Measurements from ENCODE around the gene SPRYD3.

Gene SPRYD3

DNA sequence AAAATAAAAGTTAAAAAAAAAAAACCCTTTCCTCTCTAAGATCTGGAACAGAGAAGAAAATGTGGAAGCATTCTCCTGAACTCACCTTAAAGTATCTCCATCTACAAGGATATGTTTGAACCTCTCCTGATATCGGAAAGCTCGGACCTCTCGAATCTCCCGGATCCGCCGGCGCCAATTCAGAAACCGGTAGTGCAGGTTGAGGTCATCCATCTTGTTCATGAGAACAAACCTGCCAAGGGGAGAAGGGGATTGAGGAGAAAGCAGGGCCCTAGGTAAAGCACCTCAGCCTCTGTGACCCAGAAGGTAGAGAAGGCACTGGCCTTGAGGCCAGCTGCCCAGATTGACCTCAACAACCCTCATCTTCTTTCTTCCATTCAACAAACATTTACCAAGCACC lies 2.2 kb downstream of the SPRYD3 start:
- DNase-seq = no peak

DNA sequence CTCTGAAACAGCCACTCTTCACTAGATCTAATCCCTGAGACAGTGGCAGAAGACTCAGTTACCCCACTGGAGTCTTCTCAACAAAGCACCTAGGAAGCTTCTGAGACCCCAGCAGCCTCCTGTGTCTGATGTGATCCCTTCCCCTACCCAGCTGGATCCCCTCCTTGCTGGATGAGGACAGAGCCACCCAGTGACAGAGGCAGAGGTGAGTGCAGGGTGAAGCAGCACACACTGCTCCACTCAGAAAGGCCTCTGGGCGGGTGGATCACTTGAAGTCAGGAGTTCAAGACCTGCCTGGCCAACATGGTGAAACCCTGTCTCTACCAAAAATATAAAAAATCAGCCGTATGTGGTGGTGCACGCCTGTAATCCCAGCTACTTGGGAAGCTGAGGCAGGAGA lies 2.7 kb downstream of the SPRYD3 start:
- DNase-seq = no peak

GRCh38 chr12:53074999-53075370 lies 4.2 kb downstream of the SPRYD3 start:
- no peak for DNase-seq

GRCh38 chr12:53074283-53074998 lies 4.7 kb downstream of the SPRYD3 start:
- DNase-seq = no peak

GRCh38 chr12:53073881-53074280 lies 5.3 kb downstream of the SPRYD3 start:
- DNase-seq = no peak

GRCh38 chr12:53071591-53072551 lies 7.3 kb downstream of the SPRYD3 start:
- no peak for DNase-seq

GRCh38 chr12:53070877-53071492 lies 8.2 kb downstream of the SPRYD3 start:
- no peak for DNase-seq

- no peak for DNase-seq
These were observed 9.4 kb downstream of the SPRYD3 start for GRCh38 chr12:53069621-53070410.

DNA sequence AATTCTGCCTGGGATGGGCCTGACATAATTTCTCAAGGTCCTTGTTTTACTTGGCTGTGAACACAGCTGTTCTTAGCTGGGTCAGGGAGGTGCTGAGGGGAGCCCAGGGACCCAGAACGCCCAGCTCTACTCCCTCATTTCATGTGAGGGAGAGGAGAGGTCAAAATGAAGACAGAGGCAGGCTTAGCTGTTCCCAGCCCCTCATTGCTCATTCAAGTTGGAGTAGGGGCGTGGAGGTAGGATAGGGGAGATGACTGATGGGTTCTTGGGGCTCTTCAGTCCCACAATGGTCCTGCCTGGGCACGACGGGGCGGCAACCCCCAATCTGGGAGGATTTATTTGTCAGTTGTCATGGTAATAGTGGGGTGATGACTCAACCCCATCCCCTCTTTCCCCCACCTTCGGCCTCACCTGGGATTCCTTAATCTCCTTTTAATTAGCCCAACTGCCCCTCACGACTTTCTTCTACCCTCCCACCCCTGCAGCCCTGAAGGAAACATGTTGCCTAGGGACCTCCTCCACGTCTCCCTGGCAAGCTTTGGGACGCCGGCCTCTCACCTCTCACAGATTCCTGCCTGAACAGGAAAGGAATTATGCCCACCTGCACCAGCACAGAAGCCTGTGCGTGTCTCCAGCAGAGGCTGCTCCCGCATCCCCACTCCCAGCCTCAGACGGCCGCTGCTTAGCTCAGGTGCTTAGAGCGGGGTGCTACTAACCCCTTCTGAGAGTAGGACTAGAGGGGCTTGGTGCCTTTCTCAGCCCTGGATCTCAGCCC lies 10.2 kb downstream of the SPRYD3 start:
- no peak for DNase-seq

GRCh38 chr12:53067993-53068770 lies 11.0 kb downstream of the SPRYD3 start:
- no peak for DNase-seq

- no peak for DNase-seq
These were observed 11.9 kb downstream of the SPRYD3 start for GRCh38 chr12:53067074-53067992.

- DNase-seq = peak; percentile 72
These were observed 12.9 kb downstream of the SPRYD3 start for GRCh38 chr12:53065975-53066931.

DNA sequence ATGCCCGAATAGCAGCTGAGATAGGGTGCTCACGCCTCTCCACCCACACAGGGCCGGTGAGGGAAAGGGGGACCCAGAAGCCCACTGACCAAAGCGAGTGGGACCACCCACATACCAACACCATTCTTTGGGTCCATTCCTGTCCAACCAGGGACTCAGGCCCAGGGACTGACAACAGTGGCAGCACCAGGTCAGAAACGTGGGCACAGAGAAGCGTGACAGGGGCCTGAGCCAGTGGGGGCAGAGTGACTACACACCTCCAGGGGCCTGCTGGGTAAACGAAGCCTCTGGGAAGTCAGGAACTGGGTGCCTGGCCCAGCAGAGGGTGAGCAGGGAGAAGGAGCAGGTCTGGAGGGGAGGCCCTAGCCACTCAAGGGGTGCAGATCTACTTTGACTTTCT lies 13.7 kb downstream of the SPRYD3 start:
- DNase-seq = no peak

DNA sequence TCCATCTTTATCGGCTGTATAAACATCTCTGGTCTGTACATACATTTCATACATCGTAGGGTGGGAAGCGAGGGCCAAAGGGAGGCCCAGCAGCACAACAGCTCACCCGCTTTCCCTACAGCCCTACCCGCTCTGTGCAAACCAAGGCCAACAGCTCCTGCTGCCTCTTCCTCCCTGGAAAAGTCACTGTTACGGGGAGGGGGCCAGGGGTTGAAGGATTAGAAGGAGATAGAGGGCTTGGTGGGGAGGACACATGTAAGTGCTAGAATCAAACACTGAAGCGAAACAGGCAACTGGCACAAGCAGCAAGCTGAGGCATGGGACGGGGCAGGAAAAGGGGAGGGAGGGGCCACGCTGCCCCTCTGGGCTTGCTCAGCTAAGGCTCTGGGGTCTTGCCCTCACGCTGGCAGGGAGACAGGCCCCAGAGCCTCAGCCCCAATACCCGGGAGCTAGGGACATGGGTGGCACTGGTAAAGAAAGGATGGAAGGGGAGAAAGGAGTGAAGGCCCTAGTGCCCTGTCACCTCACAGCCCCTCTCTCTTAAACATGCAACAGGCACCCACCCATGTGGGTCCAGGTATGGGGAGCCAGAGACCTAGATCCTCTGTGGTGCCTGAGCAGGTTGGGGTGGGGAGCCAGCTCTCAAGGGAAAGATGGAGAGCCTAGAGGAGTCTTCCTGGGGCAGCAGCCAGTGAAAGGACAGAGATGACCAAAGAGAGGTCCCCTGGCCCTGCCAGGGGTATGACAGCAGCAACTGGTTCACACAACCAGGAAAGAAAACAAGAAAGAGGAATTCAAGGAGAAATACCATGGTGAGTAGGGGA lies 14.4 kb downstream of the SPRYD3 start:
- DNase-seq = no peak

GRCh38 chr12:53063708-53064612 lies 15.2 kb downstream of the SPRYD3 start:
- DNase-seq = peak; percentile 17

GRCh38 chr12:53062977-53063707 lies 16.0 kb downstream of the SPRYD3 start:
- no peak for DNase-seq
